AG08395 (cell line): ENCODE measurements around the gene SMARCAL1.
"Not testable (repeated sequence)": the region's sequence is repeated elsewhere in the genome, so short reads cannot be mapped to it uniquely, and the experiment has no call there.

Experiments
- DNase-seq: peaks from one replicate; pipeline ENCODE4 v3.0.0; 2012; ENCODE audit warnings: mixed read lengths, low spot score

The SMARCAL1 gene

DNA sequence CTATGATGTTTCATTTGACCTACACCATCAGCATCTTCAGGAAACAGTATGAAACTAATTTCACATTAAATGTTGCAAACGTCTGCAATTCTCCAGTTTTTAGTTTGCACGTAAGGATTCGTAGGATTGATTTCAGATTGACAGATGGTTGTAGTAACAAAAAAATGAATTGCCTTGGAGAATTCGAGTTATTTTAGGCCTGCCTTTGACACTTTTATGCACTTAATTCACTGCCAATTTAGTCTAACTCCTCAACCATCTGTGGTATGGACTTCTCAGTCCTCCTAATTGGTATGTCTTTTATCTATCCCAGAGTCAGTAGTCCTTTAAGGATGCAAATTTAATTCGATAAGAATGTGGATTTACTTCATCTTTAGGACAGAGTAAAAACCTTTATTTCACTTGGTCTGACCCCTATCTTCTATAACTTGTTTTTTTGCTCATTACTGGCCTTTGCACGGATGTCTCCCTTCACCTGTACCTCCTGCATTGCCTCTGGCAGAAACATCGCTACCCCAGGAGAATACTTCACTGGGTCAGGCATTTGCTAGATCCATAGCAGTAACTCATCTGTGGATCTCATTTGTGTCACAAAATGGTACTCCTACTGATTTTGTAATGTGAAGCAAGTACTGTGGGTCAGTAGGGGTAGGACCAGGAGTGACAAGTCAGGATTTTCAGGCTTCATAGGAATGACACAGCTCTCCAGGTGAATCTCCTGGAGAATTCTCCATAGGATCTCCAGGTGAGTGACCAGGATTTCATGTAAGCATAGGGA lies 90.3 kb downstream of the SMARCAL1 start:
- DNase-seq, result no peak

DNA sequence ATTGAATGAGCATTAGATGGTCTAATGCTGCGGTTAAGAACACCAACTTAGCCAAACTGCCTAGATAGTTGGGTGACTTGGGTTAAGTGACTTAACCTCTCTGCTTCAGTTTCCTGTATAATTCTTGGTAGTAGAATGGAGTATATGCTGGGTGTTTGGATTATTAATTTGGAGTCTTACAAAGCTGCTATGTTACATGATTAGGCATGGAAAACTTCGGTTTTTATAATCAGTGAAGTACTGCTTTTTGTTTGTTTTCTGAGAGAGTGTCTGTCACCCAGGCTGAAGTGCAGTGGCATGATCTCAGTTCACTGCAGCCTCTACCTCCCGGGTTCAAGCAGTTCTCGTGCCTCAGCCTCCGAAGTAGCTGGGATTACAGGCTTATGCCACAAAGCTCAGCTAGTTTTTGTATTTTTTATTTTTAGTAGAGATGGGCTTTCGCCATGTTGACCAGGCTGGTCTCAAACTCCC lies 90.9 kb downstream of the SMARCAL1 start:
- DNase-seq, result no peak

DNA sequence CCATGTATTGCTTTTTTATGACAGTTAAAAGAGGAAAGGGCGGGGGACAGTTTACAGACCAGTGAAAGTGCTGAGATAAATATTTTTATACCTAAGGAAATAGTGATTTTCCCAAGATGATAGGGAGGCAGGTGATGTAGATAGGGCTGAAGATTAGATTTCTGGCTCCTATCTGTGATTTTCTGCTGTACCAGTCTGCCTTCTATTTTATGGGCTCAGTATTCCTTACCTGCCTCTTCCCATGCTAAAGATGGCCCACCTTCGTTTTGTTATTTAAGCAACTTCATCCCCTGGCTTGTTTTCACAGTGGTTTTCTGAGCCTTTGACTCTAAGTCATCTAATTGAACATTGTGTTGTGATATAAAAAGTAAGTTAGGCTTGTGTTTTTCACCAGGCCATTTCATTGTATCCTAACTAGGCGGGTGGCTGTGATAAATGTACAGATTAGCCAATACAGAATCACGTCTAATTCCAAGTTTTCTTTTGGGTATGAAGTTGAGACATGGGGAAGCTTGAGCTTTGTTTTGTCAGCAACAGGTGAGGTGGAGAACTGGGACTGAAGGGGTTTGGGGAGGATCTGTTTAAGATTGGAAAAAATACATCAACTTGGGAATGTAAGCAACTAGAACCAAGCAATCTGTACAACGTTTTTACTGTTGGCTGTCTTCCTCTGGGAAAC lies 91.6 kb downstream of the SMARCAL1 start:
- no peak for DNase-seq

DNA sequence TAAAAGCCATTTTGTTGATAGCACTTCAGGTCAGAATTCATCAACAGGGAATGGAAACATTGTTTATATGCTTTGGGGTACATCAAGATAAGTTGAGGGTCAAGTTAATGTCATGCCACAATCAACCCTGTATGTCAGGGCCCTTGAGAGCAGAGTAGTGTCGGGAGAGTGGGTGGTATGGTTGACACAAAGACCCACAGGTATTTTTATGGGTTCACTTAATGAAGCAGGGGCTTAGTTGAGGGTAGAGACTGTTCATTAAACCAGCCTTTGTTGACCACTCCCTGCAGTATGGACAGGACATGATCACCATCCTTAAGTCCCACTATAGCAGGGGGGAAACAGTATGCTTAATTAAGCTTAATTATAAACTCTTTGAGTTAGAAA lies 92.1 kb downstream of the SMARCAL1 start:
- DNase-seq, result no peak

DNA sequence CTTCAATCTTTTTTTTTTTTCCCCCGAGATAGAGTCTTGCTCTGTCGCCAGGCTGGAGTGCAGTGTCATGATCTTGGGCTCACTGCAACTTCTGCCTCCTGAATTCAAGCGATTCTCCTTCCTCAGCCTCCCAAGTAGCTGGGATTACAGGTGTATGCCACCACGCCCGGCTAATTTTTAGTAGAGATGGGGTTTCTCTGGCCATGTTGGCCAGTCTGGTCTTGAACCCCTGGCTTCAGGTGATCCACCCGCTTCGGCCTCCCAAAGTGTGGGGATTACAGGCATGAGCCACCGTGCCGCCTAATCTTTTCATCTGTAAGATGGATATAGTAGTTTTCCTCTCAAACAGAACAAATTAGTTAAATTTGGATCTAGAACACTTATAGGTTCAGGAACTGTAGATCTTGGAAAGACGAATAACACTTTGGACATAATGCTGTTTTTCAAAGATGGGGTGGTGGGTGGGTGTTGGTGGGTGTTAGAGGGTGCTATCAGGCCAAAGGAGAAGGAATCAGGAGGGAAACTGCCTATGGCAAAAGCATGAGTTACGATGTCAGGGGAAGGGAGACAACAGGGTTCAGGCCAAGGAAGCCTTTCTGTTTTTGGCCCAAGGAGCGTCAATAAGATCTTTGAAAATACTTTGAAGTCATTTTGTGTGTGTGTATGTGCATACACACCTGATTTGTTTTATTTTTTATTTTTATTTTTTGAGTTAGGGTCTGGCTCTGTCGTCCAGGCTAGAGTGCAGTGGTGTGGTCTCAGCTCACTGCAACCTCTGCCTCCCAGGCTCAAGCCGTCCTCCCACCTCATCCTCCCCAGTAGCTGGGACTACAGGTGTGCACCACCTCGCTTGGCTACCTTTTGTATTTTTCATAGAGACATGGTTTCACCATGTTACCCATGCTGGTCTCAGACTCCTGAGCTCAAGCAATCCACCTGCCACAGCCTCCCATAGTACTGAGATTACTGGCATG lies 93.1 kb downstream of the SMARCAL1 start:
- DNase-seq, result no peak

DNA sequence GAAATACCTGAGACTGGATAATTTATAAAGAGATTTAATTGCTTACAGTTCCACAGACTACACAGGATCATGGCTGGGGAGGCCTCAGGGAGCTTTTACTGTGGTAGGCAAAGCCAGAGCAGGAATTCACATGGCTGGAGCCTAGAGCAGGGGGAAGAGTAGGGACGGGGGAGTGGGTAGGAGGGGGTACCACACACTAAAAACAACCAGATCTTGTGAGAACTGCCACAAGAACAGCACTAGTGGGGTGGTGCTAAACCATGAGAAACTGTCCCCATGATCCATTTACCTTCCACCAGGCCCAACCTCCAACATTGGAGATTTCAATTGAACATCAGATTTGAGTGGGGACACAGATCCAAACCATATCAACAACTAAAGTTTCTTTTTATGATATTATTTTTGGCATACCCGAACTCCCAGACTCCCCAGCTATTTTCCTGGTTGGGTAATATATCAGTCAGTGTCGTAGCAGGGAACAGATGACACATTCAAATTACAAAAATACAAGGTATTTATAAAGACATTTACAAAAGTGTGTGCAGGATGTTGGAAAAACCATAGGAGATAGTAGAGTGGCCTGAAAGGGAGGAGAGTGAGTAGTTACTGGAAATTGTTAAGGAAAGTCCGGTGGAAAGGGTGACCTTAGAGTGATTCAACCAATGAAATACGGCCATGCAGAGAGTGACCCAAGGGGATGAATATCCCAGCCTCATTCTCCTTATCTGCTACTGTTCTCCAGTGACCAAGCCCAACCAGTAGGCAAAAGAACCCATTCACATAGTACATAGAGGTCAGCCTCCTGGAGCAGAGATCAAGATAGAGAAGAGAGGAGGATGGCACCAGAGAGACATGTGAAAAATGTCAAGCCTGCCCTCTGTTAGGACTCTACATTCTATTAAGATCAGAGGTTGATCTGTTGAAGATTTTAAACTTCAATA lies 95.2 kb downstream of the SMARCAL1 start:
- no peak for DNase-seq

DNA sequence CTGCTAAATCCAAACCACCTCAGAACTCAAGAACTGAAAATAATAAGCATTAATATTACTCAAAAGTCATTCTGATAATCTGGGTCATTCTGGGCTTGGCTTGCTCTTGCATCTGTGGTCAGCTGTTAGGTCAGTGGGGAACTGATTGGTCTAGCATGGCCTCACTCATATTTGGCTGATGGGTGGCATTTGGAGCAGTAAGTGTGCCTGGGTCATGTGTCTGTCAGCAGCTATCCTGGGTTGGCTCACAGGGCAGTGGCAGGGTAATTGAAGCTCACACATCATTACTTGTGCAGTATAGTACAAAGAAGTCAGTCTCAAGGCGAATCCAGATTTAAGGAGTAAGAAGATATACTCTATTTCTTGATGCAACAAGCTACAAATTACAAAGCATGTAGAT lies 95.9 kb downstream of the SMARCAL1 start:
- DNase-seq, result no peak

DNA sequence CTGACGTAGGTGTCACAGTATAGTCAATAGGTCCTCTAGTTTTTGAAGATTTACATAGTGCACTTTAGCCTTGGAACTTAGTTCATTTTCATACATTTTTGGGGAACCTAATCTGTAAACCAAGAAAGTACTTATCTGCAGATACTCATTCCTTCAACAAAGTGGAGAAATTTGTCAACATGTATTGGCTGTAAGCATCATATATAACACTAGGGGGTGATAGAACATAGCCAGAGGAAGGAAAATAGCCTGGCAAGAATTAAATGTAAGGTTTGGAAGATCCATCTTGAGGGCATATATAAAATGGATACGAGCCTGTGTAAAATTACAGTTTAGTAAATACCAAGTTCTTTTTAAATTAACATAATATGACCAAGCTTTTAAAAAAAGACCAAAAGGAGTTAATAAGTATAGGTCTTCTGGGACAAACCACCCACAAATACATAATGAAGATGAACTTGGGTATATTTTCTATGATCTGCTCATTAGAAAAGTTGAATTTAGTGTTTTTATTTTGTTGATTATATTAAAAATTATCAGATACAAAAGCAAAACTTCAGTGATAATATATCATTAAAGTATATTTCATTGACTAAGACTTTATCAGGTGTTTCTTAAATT lies 104.6 kb downstream of the SMARCAL1 start:
- DNase-seq, result peak; percentile 77

DNA sequence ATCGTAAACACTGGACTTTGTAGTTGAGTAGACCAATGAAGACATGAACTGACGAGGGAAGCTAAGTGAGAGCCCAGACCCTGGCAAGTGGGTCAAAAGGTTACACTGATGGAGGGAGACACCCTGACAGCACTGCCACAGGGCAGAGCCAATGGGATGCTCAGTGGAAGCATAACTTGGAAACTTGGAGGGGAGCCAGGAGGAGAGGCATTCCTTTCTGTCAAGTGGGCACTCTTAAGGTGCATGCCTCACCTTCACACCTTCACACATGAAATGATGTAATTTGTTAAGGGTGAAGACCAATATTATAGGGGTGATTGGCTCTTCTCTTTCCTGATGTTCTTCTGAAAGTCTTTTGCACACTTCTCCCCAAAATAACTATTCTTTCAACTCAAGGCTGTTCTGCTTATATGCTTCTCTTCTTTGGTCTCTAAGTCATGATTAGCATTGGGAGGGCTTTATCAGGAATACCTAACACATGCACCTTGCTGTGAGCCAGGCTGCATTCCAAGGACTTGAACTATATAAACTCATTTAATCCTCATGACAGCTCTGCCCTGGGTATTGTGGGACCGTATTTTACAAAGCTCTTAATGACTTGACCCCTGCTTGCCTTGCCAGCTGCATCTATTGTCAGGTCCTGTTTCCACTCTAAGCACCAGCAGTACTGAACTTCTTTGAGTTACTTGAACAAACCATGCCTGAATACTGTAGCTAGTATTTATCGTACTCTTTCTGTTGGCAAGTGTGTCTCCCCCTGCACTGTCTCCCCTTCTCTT lies 105.4 kb downstream of the SMARCAL1 start:
- DNase-seq, result no peak

DNA sequence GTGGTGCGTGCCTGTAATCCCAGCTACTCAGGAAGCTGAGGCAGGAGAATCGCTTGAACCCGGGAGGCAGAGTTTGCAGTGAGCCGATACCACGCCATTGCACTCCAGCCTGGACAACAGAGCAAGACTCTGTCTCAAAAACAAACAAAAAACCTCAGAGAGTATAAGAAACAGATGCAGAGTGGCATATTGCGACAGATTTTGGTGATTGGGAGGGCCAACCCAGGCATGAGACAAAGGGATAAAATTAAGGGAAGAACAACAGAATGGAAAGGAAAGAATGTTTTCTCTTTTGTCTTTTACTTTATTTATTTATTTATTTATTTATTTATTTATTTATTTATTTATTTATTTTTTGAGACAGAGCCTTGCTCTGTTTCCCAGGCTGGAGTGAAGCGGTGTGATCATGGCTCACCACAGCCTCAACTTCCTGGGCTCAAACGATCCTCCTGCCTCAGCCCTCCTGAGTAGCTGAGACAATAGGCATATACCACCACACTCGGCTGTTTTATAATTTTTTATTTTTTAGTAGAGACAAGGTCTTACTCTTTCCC lies 106.4 kb downstream of the SMARCAL1 start:
- DNase-seq, result not testable (repeated sequence)

DNA sequence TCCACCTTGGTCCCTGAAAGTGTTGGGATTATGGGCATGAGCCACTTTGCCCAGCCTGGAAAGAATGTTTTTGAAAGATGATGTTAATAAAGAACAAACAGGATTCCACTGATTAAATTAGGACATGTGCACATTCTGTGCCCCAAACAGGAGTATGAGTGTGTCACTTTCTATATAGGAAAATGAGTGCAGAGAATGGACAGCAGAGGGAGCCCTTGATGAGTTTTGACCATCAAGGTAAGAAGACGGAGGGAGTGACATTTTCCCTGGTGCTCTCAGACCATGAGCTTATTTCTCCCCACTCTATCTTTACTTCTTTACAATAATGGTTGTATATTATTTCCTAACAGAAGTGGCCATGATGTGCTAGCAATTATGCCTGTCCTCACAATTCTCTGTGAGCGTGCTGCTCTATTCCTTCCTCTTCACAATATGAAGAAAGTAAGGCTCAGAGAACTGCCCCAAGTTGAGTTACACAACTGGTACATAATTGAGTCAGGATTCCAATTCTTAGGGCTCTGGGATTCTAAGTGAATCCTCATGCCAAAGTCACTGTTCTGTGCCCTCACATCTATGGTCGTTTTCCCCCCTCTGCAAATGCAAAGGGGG lies 107.0 kb downstream of the SMARCAL1 start:
- peak; percentile 75 for DNase-seq

DNA sequence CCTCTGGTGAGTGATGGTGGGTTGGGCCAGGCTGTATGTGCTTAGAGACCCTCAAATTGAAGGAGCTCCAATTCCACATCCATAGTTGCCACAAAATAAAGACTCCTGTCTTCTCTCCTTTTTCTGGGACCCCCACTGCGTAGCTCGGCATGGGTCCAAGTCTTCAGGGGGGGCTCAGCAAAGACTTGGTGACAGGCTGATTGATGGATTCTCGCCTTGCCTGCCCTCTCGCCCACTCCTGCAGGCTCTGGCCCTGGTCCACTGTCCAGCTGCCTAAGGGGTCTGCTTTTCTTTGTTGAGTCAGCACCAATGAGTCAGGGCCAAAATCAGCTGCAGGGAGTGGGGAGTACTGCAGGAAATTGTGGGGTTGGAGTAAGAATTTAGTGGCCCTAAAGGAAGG lies 107.8 kb downstream of the SMARCAL1 start:
- no peak for DNase-seq

DNA sequence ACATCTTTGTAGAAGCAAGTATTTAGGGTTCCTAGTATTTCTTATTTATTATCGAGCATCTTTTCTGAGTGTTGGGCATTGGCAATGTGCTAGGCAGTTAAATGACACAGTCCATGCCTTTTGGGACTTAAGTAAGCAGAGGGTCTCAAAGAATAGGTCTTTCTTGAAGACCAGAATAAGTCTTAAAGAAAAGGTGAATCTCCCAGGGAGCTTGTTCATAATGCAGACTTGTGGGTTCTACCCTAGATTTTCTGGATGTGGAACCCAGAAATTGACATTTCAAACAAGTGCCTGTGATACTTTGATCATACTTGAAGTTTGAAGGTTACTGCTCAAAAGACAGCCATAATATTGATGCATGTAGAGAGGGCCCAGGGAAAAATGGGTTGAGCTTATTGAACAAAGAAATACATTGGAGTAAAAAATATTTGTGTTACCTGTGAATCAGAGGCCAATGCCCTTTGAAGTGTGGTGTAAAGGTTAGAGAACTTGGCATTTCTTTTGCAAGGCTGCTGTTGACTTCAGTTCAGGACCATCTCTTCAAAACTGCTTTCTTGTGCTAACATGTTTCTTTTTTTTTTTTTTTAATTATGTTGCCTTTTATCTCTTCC lies 110.7 kb downstream of the SMARCAL1 start:
- no peak for DNase-seq

DNA sequence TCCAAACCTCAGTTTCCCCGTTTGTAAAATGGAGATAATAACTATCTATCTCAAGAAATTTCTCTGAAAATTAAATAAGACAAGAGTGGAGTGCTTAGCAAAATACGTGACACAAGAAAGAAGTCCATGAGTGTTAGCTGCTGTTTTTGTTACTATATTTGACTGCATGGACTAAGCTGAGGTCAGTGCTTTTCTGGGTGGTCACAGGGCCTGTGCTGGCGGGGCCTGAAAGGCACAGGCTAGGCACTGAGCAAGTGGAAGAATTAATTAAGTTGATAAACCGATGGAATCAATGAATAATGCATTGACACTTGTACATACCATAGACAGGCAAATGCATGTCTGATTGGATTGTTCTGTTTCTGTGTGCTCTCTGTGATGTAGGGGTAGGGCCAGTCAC lies 113.7 kb downstream of the SMARCAL1 start:
- DNase-seq, result no peak

DNA sequence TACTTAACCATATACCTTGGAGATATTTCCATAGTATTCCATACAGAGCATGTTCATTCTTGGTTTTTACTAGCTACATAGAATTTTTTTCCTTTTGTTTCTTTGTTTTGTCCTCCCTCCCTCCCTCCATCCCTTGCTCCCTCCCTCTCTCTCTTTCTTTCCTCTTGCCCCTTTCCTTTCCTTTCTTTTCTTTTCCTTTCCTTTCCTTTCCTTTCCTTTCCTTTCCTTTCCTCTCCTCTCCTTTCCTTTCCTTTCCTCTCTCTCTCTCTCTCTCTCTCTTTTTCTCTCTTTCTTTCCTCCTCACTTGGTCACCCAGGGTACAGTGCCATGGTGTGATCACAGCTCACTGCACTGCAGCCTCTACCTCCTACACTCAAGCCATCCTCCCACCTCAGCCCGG lies 114.7 kb downstream of the SMARCAL1 start:
- no peak for DNase-seq

DNA sequence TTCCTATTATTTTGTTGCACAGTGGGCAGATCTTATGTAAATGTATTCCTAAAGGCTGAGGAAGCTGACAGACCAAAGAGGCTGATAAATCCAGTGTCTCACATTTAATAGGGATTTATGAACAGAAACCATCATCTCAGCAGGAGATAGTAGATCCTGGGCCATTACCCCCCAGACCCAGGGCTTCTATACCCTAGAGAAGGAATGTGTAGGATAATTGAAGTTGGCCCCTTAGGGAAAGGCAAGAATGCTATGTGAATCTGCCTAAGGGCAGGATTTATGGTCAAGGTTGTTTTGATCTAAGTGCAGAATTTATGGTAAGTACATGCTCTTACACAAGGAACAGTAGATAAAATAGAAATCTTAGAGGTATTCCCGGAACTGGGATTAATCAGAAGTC lies 115.3 kb downstream of the SMARCAL1 start:
- DNase-seq, result no peak

DNA sequence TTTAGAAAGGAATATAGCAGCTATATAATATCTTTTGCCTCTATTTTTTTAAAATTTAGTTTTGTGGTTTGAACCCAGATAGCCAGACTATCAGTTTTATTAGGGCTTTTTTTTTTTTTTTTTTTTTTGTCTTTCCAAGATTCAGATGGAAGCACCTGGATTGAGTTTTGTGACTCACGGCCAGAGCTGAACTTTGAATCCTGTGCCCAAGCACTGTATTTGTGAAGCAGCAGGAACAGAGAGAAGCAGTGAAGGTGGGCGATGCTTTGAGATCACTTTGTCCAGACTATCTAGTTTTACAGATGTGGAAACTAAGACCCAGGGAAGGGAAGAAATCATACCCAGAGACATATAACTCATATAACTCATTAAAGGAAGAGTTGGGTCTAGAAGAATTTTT lies 120.3 kb downstream of the SMARCAL1 start:
- DNase-seq, result no peak
